ENCODE measurements around the gene FAM193A.

DNA sequence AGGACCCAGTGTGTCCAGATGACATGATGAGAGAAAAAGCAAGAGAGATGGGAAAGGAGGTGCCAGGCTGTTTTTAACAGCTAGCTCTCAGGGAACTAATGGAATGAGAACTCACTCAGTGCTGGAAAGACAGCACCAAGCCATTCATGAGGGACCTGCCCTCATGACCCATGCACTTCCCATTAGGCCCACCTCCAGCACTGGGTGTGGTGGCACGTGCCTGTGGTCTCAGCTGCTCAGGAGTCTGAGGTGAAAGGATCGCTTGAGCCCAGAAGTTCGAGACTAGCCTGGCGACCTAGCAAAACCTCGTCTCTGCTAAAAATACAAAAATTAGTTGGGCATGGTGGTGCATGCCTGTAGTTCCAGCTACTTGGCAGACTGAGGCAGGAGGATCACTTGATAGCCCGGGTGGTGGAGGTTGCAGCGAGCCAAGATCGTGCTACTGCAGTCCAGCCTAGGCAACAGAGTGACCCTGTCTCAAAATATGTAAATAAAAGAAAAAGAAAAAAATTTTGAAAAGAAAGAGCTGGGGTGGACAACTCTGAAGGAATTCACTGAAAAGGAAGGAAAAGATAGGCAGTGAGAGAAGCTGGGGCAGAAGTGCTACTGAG is 50.9 kb downstream of the FAM193A start:
- TF ChIP-seq GABPA (IDR thresholded peaks at IDR 0.05; ENCODE audit: low read depth): no peak
- TF ChIP-seq, protein P1, sequence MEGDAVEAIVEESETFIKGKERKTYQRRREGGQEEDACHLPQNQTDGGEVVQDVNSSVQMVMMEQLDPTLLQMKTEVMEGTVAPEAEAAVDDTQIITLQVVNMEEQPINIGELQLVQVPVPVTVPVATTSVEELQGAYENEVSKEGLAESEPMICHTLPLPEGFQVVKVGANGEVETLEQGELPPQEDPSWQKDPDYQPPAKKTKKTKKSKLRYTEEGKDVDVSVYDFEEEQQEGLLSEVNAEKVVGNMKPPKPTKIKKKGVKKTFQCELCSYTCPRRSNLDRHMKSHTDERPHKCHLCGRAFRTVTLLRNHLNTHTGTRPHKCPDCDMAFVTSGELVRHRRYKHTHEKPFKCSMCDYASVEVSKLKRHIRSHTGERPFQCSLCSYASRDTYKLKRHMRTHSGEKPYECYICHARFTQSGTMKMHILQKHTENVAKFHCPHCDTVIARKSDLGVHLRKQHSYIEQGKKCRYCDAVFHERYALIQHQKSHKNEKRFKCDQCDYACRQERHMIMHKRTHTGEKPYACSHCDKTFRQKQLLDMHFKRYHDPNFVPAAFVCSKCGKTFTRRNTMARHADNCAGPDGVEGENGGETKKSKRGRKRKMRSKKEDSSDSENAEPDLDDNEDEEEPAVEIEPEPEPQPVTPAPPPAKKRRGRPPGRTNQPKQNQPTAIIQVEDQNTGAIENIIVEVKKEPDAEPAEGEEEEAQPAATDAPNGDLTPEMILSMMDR (IDR thresholded peaks at IDR 0.05; ENCODE audit: insufficient read depth, low read length): no peak
